Kidney (tissue), 14 donors: ENCODE results near the gene LTBP2. TPM values are rescaled to one million over a fixed set of nuclear protein-coding genes. Genes with fewer than 3 reads are reported as not detected.

Source experiments
- DNase-seq, 5 donors: peaks; one replicate each; pipeline ENCODE4 v3.0.0-alpha.2; 2013 to 2020
- FAIRE-seq: peaks from 2 replicates; lab custom pipeline; 2012; peaks lifted over from hg19 to GRCh38; lab: Jason Lieb, UNC
- H3K27ac ChIP-seq, 2 donors: one replicate each; pipeline ENCODE4 v1.7.0; 2013; ENCODE audit warnings: low read depth in 2 of 2, low read length in 2 of 2, inconsistent platforms in 1 of 2
- H3K27me3 ChIP-seq: one replicate; pipeline ENCODE4 v1.7.1; 2013; ENCODE audit warnings: low read length, inconsistent platforms; ENCODE audit not compliant: control insufficient read depth, insufficient read depth
- H3K36me3 ChIP-seq, 3 donors: one replicate each; pipeline versions ENCODE4 v1.7.0 to v1.7.1; 2013; ENCODE audit warnings: low read length in 3 of 3, control low read depth in 1 of 3, inconsistent platforms in 1 of 3; ENCODE audit not compliant: insufficient read depth in 3 of 3, control insufficient read depth in 2 of 3
- H3K4me1 ChIP-seq, 3 donors: one replicate each; pipeline versions ENCODE4 v1.7.0 to v1.7.1; 2013; ENCODE audit warnings: low read length in 3 of 3, inconsistent platforms in 1 of 3, low read depth in 1 of 3; ENCODE audit not compliant: control insufficient read depth in 2 of 3, insufficient read depth in 2 of 3
- H3K4me3 ChIP-seq, 3 donors: one replicate each; pipeline versions ENCODE4 v1.7.0 to v1.8.1; 2013; ENCODE audit warnings: low read length in 3 of 3, control low read depth in 1 of 3, inconsistent platforms in 1 of 3
- H3K9ac ChIP-seq, 3 donors: one replicate each; pipeline versions ENCODE4 v1.7.0 to v1.7.1; 2013; ENCODE audit warnings: low read length in 3 of 3, control low read depth in 1 of 3, inconsistent platforms in 1 of 3
- H3K9me3 ChIP-seq, 3 donors: one replicate each; pipeline versions ENCODE4 v1.7.0 to v1.7.1; 2013; ENCODE audit warnings: low read length in 3 of 3, control low read depth in 1 of 3, inconsistent platforms in 1 of 3; ENCODE audit not compliant: control insufficient read depth in 2 of 3, insufficient read depth in 1 of 3
- CTCF ChIP-seq: IDR thresholded peaks from 3 replicates; pipeline ENCODE4 v1.5.1; 2012; ENCODE audit warnings: mild to moderate bottlenecking, moderate library complexity, borderline replicate concordance; ENCODE audit not compliant: insufficient read depth; ENCODE audit errors: extremely low read depth
- intact Hi-C: fragments of 100-400 bp; cut with DNase I; formaldehyde crosslinking; loops from one replicate; pipeline ENCODE4 v1.11.1; 2022
- polyA plus RNA-seq: library from polyadenylated mRNA; stranded (reverse); fragments of 350-450 nt; fragmentation: Illumina TruSeq; extraction: RNeasy Lipid Tissue Mini Kit (QIAGEN cat#74804); gene quantifications from one replicate; pipeline ENCODE4 v1.2.3, GENCODE V29; 2014; ENCODE audit warnings: low read depth, low replicate concordance; ENCODE audit not compliant: insufficient read depth
- total RNA-seq: library from RNA; stranded (reverse); fragmentation: NEBNext Ultra II Directional; extraction: Animal tissue kit (Norgen Biotek cat#: 25700); gene quantifications from one replicate; pipeline ENCODE4 v1.2.1, GENCODE V29; 2021
- donor health status: control.
- donor health status: control.
- donor health status: control.
- donor health status: control.
- donor health status: control.
- donor health status: DM: yes; HTN: yes; CAD: no.
- donor health status: Normal renal cell carcinoma (clear cell type).

The LTBP2 gene
- total and polyA plus RNA-seq, 2 donors from 2014 or later = 2.9 to 10.4 TPM

GRCh38 chr14:74493343-74494261, 118.4 kb downstream of the LTBP2 start, which contains the start of gene ISCA2:
Gene ISCA2 (plus strand): TSS chr14:74493765. CDS start chr14:74493775, 10 bp downstream.
- peak; percentile 15 for FAIRE-seq
- intact Hi-C loops = no loop called here
- no peaks in the 10 kb centered on the region for H3K36me3 ChIP-seq

GRCh38 chr14:74492776-74493342, 119.2 kb downstream of the LTBP2 start, which contains the start of gene NPC2:
Gene NPC2 (minus strand): TSS chr14:74493305. CDS start chr14:74493274, 31 bp downstream.
- Histone ChIP-seq H3K27me3 (no peaks in the 10 kb centered on the region), H3K27ac (peak within 1 kb of the TSS; percentile 96 to 97), H3K9me3 (no peaks in the 10 kb centered on the region), H3K36me3 (no peaks in the 10 kb centered on the region), H3K9ac (peak within 1 kb of the TSS; percentile 86 to 95 (median 89)), H3K4me3 (peak within 1 kb of the TSS; percentile 94 to 96 (median 94)), H3K4me1 (peaks cover 2 to 11% (median 6%) of the 10 kb centered on the region in 3 donors)
- FAIRE-seq = no peak
- intact Hi-C loops = no loop called here
- no peak for DNase-seq
- no peak for TF ChIP-seq CTCF

More at GRCh38 chr14:74493343-74494261, 118.4 kb downstream of the LTBP2 start, which contains the start of gene ISCA2:
- no peak for TF ChIP-seq CTCF
- peak within 1 kb of the TSS; percentile 94 to 96 (median 94) for H3K4me3 ChIP-seq
- H3K27ac ChIP-seq = peak within 1 kb of the TSS; percentile 96 to 97
- DNase-seq = peak; percentile 100
- H3K27me3 ChIP-seq = no peaks in the 10 kb centered on the region
- H3K4me1 ChIP-seq = peaks cover 2 to 11% (median 6%) of the 10 kb centered on the region in 3 donors
- peak within 1 kb of the TSS; percentile 86 to 95 (median 89) for H3K9ac ChIP-seq
- H3K9me3 ChIP-seq = no peaks in the 10 kb centered on the region

- no peaks in the 10 kb centered on the region for H3K9me3 ChIP-seq
- peak; percentile 20 for TF ChIP-seq CTCF
- H3K27me3 ChIP-seq = no peaks in the 10 kb centered on the region
- H3K27ac ChIP-seq = peak overlapping the region; percentile 96 to 97
- peak overlapping the region; percentile 60 to 93 (median 65) for H3K9ac ChIP-seq
- no peaks in the 10 kb centered on the region for H3K36me3 ChIP-seq
- H3K4me3 ChIP-seq = peak overlapping the region; percentile 65 to 96 (median 78)
- DNase-seq = peak in 3 of 5 donors; percentile 46 to 59 (median 54)
- intact Hi-C loops = no loop called here
- no peak for FAIRE-seq
- peaks cover 2 to 11% (median 6%) of the 10 kb centered on the region in 3 donors for H3K4me1 ChIP-seq
These were observed 119.9 kb downstream of the LTBP2 start for GRCh38 chr14:74491956-74492775.
